KG1 (cell line): ENCODE data around the gene ATP10A.
"Not testable (repeated sequence)": the region's sequence is repeated elsewhere in the genome, so short reads cannot be mapped to it uniquely, and the experiment has no call there.

ENCODE experiments used
- DNase-seq: peaks from one replicate; lab custom pipeline; 2025; lab: John Stamatoyannopoulos, UW

ATP10A gene

DNA sequence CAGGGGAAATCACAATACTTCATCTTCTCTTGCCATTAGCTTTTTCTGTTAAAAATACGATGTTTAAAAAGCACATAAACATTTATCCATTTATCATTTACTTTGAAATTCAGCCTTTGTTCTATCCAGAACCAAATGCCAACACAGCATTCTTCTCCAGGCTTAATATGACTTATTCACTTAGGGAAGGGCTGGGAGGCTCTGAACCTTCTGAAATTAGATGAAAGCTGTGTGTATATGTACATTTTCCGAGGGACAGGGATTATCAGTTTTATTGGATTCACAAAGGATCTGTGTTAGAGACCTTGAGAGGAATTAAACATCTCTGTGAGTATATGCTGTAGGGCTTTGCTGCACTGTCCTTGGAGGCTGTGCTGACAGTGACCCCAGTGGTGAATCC lies 213.7 kb downstream of the ATP10A start:
- no peak for DNase-seq

DNA sequence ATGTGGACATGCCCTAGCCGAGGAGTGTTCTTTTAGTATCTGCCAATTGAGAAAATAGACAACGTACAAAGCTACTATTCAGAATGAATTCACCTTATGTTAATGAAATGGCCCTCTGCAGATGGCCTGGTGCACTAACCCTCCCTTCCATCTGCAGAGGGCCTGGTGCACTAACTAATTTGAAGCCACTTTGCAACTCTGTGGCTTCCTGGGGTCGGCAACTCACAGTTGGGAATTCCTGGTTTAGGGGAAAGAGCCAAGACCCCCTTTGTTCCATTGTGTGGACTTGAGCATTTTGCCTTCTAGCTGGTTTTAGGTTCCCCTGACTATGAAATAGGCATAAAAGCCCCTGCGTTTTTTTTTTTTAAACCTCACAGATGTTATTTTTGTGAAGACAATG lies 220.0 kb downstream of the ATP10A start:
- DNase-seq, result no peak

DNA sequence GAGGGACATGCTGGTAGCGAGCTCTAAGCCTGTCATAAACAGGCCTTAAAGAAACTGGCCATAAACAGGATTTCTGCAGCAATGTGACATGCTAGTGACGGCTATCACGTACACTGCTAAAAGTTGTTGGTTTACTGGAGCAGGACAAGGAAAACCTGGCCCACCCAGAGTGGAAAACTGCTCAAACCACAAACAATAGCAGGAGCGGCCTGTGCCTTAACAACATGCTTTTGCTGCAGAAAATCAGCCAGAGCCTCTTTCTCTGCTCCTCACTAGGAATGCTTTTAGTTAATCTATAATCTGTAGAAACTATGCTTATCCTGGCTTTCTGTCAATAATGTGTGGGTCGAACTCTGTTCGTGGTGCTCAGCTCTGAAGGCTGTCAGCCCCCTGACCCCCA lies 221.4 kb downstream of the ATP10A start:
- no peak for DNase-seq

DNA sequence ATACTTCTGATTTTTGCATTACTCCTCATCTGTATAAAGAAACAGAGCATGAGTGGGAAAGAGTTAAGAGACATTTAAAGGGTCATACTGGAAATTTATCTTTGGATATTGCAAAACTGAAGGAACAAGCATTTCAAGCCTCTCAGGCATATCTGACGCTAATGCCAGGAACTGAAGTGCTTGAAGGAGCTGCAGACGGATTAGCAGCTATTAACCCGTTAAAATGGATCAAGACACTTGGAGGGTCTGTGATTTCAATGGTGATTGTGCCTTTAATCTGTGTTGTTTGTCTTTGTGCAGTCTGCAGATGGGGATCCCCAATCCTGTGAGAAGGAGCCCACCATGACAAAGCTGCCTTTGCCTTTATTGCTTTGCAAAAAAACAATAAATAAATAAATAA lies 221.8 kb downstream of the ATP10A start:
- no peak for DNase-seq

DNA sequence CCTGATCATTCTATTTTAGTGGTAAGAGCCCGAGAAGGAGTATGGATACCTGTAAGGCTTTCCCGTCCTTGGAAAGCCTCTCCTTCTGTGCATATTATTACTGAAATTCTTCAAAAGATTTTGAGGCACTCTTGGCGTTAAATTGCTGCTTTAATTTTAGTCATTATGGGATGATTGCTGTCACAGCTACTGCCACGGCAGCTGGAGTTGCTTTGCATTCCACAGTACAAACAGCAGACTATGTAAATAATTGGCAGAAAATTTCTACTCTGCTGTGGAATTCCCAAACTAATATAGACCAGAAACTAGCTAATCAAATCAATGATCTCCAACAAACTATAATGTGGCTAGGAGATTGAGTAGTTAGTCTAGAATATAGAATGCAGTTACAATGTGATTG lies 222.2 kb downstream of the ATP10A start:
- DNase-seq, result not testable (repeated sequence)

DNA sequence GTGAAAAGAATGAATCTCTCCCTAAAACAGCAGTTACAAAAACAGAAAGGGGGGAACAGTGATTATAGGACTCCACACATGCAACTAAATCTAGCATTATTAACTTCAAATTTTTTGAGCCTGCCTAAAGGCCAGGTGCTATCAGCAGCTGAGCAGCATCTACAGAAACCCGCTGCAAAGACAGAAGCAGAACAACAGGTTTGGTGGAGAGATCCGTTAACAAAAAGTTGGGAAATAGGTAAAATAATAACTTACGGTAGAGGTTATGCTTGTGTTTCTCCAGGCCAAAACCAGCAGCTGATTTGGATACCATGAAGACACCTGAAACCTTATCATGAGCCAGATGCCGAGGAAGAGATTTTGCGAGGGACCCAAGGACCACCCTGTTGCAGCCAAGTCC lies 222.7 kb downstream of the ATP10A start:
- DNase-seq, result no peak

DNA sequence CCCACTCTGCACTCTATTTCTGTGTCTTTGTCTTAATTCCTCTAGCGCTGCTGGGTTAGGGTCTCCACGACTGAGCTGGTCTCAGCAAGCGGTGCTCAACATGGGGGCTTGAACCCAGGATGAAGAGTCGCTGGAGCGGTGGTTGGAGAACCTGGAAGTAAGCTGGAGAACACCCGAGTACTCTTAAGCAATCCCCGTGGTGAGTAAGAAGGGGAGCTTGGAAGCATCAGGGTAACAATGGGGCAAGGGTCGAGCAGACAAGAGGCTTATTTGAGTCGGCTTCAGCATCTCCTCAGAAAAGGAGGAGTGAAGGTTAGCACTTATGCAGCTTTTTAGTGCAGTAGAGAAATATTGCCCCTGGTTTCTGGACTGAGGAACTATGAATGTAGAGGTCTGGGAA lies 226.6 kb downstream of the ATP10A start:
- DNase-seq, result not testable (repeated sequence)

DNA sequence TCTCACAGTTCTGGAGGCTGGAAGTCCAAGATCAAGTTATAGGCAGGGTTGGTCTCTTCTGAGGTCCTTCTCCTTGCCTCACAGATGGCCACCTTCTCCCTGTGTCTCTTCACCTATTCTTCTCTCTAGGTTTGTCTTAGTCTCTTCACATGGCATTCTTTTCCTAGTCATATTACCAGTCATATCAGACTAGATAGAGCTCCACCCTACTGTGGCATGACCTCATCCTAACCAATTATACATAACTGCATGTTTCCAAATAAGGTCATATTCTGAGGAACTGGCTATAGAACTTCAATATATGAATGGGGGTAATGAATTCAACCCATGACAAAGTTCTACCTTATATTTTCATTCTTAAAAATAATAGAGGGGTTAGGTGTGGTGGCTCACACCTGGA lies 227.9 kb downstream of the ATP10A start:
- no peak for DNase-seq

DNA sequence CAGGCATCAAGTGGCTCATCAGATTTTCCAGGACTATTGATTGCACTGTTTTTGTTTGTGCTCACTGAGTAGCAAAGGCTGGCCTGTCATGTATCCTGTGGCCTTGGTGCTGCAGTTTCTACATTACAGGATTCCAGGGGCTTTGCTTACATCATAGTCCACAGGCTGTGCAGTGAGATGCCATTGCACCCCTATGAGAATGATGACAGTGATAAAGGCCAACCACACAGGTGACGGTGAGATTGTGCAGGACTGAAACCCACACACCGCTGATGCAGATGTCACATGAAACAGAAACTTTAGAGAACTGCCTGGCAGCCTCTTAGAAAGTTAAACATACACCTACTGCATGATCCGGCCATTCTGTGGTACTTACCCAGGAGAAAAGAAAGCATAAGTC lies 229.3 kb downstream of the ATP10A start:
- DNase-seq, result no peak

DNA sequence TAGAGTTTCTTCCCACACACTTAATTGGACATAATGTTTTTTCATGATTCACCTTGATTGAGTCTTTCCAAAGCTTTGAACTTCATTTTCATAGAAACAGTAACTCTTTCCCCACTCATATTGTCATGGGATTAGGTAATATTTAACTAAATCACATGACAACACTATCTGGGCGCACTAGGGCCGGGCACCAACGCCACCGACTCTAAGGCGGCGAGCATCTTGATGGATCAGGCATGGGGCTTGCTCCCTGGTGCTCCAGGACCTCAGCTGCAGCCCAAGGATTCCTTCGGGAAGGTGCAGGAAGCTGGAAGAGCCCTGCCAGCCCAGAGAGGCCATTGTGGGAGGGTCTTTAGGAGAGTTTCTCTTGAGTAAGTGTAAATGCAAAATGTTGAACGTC lies 231.2 kb downstream of the ATP10A start:
- no peak for DNase-seq
